SK-N-SH treated with all-trans-retinoic acid at 6 μM for 48 hours (cell line): Measurements from ENCODE around the gene NLRP11.

Experiments
- ISL1 ChIP-seq: fragments of 250-450 bp; sonication (Bioruptor Pico); IDR thresholded peaks from 2 replicates; pipeline ENCODE4 v2.1.2; 2022; ENCODE audit warnings: mild to moderate bottlenecking, moderate library complexity
- TF ChIP-seq, protein P1 (sequence below): fragments of 250-450 bp; sonication (Bioruptor Pico); IDR thresholded peaks from 2 replicates; pipeline ENCODE4 v1.8.0; 2020; ENCODE audit warnings: mild to moderate bottlenecking, moderate library complexity, borderline replicate concordance
- TF ChIP-seq, protein P2 (sequence below): fragments of 250-450 bp; sonication (Bioruptor Pico); IDR thresholded peaks from 2 replicates; pipeline ENCODE4 v1.5.1; 2021; ENCODE audit warnings: mild to moderate bottlenecking, moderate library complexity

DNA sequence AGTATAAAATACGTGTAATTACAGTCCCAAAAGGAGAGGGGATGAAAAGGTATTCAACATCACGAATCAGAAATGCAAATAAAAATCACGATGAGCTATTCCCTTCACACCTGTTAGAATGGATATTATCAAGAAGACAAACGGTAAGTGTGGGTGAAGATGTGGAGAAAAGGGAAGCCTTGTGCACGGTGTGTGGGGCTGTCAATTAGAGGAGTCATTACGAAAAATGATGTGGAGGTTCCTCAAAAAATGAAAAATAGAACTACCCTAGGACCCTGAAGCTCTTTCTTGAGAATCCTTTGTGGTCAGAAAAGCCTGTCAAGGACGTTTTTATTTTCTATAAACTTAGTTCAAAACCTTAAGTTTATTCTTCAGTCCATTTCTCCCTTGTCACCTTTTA, 19.4 kb downstream of the NLRP11 start:
- TF ChIP-seq, protein P1, sequence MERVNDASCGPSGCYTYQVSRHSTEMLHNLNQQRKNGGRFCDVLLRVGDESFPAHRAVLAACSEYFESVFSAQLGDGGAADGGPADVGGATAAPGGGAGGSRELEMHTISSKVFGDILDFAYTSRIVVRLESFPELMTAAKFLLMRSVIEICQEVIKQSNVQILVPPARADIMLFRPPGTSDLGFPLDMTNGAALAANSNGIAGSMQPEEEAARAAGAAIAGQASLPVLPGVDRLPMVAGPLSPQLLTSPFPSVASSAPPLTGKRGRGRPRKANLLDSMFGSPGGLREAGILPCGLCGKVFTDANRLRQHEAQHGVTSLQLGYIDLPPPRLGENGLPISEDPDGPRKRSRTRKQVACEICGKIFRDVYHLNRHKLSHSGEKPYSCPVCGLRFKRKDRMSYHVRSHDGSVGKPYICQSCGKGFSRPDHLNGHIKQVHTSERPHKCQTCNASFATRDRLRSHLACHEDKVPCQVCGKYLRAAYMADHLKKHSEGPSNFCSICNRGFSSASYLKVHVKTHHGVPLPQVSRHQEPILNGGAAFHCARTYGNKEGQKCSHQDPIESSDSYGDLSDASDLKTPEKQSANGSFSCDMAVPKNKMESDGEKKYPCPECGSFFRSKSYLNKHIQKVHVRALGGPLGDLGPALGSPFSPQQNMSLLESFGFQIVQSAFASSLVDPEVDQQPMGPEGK (CRISPR knock-in tag) = no peak
- TF ChIP-seq, protein P2, sequence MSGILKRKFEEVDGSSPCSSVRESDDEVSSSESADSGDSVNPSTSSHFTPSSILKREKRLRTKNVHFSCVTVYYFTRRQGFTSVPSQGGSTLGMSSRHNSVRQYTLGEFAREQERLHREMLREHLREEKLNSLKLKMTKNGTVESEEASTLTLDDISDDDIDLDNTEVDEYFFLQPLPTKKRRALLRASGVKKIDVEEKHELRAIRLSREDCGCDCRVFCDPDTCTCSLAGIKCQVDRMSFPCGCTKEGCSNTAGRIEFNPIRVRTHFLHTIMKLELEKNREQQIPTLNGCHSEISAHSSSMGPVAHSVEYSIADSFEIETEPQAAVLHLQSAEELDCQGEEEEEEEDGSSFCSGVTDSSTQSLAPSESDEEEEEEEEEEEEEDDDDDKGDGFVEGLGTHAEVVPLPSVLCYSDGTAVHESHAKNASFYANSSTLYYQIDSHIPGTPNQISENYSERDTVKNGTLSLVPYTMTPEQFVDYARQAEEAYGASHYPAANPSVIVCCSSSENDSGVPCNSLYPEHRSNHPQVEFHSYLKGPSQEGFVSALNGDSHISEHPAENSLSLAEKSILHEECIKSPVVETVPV = no peak
- TF ChIP-seq ISL1 (CRISPR knock-in tag) = no peak
